ENCODE data around the gene RNF183.
"Not testable (repeated sequence)": the region's sequence is repeated elsewhere in the genome, so short reads cannot be mapped to it uniquely, and the experiment has no call there.

The RNF183 gene

DNA sequence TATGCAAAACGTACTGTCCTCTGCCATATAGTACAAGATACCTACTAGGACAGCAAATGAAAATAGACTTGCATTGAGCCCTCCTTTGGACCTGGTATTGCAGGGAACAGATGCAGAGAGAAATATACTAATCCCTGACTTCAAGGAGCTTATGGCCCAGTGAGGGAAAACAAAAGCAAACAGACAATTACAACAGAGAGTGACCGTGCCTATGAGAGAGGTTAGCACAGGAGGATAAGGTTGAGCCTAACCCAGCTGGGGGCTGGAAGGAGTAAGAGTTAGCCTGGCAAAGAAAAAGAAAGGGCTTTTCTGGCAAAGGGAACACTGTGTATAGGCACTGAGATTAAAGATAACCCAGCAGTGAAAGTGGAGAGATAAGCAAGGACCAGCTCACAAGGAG, 33.3 kb downstream of the RNF183 start:
- DNase-seq, result no peak

DNA sequence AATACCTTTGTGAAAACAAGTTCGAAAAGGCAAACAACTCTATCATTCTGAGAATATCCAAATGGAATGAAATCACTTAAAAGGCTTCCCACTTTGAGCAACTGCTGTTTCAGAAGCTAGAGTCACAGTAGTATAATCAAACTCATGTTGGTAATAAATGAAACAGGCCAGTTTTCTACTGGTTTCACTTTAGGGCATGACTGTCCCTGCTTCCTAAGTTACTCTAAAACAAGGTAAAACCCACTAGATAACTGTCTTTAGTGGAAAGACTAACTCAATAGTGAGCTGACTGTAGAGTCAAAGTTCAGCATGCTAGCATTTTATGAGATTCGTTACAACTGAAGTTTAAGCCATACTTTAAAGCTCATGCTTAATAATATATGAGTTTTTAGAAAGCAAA, 33.8 kb downstream of the RNF183 start:
- no peak for DNase-seq

DNA sequence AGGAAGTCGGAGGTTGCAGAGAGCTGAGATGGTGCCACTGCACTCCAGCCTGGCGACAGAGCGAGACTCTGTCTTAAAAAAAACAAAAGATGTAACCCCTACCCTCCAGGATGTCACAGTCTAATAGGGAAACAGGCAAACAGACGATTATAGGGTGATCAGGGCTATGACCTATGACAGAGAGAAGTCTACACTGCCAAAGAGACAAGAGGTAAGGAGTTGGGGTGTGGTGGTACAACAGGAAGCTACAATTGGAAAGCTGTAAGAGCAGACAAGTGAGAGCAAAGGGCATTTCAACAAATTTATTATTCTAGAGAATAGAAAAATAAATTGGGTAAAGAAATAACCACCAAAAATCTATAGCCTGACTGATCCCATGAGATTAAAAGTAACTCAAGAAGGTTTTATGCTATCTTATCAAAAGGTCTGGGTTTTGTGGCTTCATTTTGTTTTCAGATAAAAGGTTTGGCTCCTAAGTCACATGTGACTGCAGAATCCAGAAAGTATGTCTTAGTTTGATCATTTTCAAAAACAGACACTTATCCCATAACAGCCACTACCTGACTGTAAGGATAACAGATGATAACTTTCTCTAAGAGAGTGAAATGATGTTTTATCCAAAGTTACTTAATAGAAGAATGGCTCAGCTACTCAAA, 35.1 kb downstream of the RNF183 start:
- no peak for DNase-seq

DNA sequence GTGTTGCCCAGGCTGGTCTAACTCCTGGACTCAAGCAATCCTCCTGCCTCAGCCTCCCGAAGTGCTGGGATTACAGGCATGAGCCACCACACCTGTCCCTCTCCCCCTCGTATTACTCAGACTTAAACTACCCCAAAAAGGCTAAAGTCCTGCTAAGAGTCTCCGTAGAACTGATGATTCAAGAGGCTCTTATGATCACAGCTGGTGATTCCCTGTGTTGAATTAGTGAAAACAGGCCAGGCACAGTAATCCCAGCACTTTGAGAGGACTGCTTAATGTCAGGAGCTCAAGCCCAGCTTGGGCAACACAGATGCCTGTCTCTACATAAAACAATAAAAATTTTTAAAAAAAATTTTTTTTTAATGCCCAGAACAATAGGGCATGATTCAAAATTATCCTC, 37.0 kb downstream of the RNF183 start:
- DNase-seq, result no peak

DNA sequence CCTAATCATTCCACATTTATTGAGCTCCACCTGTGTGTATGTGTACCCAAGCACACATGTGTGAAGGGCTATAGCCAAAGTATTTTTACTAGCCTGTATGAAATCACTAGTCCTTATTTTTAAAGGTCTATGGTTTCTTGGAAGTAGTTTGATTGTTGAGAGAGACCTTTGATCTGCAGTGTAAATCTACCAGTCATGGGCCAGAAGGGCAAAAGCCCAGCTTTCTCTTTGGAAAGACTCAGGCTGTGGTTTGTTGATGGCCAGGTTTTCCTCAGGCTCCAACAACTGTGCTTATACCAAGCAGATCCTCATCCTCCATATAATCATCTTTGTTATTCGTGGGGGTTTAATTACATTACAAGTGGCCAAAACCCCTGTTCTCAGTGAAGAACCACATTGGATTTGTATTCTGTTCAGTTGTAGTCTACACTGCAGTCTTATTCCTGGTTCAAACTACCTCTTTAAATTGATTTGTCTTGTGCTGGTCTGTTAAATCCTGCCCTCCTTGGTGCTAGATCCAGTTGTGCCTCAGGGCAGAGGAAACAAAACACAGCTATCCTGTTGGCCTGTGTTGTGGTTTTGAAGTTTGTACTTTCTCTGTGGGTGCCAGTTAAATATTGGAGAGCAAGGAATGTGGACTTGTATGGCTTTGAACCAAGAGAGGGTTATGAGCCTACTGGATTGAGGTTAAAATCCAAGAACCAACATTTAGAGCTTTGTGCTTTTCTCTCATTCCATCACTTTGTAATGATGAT, 41.1 kb downstream of the RNF183 start:
- DNase-seq, result no peak

DNA sequence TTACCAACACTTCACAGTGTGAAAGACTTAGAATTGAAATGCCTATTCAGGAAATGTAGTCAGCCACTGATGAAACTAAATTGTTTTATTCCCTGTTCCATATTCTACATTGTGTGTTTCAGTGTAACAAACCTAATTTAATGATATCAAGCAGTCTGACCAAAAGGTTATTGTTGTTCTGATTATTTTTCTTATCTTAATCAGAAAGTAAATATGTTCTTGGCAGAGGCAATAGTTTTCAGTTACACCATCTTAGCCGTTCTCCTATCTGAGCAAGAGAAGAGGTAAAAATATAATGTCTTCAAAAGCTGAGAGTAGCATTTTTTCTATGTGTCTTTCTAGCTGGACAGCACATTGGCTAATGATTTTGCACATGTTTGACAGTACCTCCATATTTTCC, 44.9 kb downstream of the RNF183 start:
- no peak for DNase-seq

DNA sequence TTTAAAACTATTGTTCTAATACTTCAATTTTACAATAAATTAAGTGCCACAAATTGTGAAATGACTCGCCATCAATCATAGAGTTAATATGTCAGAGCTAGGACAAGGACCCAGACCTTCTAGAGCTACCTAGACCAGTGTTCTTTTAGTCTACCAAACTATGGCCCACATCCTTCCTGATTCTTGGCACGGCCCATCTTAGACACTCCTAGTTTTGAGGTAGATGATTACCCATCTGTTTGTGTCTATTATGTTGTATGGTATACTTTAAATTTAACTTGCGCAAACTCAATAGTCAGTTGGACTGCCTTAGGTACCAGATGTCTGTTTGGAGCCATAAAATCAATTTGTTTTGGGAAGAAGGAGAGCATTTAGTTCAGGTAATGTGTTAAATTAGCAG, 45.3 kb downstream of the RNF183 start:
- DNase-seq, result no peak

DNA sequence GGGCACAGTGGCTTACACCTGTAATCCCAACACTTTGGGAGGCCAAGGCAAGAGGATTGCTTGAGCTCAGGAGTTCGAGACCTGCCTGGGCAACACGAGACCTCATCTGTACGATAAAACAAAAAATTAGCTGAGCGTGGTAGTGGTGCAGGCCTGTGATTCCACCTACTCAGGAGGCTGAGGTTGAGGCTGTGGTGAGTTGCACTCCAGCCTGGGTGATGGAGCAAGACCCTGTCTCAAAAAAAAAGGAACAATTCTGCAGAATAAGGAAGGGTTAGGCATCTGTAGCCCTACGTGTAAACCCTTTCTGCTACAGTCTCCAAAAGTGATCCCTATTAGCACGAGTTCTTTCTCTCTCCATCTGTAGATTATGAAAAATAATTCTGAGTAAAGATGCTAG, 47.7 kb downstream of the RNF183 start:
- DNase-seq, result no peak

DNA sequence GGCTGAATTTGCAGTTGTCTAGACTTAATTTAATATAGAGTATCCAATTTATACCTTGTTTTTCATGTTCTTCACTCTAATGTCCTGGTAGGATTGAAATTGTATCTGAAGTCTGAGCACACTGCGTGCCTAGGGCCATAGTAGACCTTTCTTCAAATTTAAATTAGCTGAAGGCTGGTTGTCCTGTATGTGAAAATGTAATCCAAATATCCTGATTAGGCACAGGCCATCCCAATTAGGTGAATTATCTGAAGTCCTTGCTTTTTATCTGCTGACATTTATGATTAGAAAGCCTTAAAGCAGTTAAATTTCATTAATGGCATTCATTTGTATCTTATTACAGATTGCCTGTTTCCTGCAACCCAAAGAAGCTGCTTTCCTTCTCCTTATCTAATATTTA, 48.2 kb downstream of the RNF183 start:
- no peak for DNase-seq

DNA sequence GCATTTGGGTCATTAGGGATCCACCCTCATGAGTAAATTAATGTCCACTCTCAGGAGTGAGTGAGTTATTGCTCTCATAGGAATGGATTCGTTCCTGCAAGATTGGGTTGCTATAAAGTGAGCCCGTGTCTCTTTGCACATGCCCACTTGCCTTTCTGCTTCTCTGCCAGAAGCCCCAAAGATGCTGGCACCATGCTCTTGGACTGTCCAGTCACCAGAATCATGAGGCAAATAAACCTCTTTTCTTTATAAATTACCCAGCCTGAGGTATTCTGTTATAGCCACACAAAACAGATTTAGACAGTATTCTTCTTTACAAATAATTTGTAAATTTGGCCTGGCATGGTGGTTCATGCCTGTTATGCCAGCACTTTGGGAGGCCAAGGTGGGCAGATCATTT, 52.4 kb downstream of the RNF183 start:
- no peak for DNase-seq

DNA sequence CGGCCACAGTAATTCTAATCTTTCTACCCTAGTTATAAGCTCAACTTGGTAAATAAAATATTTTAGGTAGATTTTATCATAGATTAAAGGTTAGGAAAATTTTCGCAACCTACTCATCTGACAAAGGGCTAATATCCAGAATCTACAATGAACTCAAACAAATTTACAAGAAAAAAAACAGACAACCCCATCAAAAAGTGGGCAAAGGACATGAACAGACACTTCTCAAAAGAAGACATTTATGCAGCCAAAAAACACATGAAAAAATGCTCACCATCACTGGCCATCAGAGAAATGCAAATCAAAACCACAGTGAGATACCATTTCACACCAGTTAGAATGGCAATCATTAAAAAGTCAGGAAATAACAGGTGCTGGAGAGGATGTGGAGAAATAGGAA, 53.5 kb downstream of the RNF183 start:
- DNase-seq, result not testable (repeated sequence)

DNA sequence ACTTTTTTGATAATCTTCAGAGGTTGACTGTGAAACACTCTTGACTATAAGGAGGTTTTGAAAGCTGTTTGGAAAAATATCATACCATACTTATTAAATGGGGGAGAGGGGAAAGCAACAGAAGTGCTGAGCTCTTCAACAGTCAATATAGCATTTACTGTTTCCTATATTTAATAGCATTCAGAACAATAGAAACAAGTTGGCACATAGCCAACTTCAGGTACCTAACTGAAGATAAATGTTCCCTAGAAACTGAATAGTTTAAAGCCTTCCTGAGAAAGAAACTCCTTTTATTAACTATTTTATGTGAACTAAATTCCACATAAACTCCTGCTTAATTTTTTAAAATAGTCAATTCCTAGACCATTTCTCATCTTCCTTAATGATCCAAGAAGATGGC, 55.5 kb downstream of the RNF183 start:
- no peak for DNase-seq
